ENCODE measurements around the gene FXYD3.

Gene FXYD3, protein sequence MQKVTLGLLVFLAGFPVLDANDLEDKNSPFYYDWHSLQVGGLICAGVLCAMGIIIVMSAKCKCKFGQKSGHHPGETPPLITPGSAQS

DNA sequence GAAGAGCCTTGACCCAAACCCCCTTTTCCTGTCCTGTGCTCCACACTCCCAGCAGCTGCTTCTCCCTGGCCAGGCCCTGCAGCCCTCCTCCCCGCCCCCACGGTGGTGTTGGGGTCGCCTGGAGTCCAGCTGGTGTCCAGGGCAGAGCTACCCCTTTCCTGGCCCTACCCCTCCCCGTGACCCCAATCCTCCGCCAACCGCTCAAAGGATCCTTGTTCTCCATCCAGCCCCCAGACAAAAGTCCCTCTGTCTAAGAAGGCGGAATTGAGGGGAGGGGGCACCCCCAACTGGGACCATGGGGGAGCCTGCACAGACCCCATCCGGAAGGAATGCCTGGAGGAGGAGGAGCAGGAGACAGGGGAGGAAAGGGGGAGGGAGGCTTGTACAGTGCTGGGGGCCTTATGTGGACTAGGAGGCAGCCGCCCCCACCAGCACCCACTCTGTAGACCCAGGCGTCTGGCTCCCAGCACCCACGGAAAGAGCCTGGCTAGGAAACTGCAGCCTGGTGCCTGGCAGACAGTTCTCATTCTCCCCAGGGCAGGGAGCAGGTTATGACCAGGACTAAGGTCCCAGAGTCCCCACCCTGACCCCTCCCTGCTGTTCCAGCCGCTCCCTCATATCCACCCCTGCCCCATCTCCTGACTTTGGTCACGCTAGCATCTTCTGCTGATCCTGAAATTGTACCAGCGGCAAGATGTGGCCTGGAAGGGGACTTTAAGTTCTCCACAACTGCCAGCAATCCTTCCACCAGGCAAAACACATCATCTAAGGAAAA lies at the start of gene FXYD3:
Gene FXYD3, plus strand, starts transcription at position 647 of the 775 bp plus-strand sequence. CDS start 3,554 bp downstream, outside the sequence.
- Histone ChIP-seq H3K4me1 (ENCODE audit: low read length) (peaks cover 1% of the 10 kb centered on the region), H3K4me3 (ENCODE audit: low read length) (peak within 1 kb of the TSS; percentile 40), H3K4me2 (ENCODE audit: low read length) (peak within 1 kb of the TSS; percentile 53), H3K27ac (ENCODE audit: low read length) (no peak within 1 kb of the TSS), H3K36me3 (replicated peaks; ENCODE audit: low read depth, low read length) (no peaks in the 10 kb centered on the region), H3K79me2 (ENCODE audit: low read length) (no peaks in the 10 kb centered on the region), H3K9me3 (ENCODE audit: insufficient read depth, low read length) (no peaks in the 10 kb centered on the region), H3K27me3 (ENCODE audit: low read depth, low read length) (peaks cover 21% of the 10 kb centered on the region), H4K20me1 (ENCODE audit: insufficient read depth, low read length) (no peaks in the 10 kb centered on the region), H3K9ac (ENCODE audit: low read length) (no peak within 1 kb of the TSS), H2AFZ (ENCODE audit: low read depth, low read length) (peak within 1 kb of the TSS; percentile 74; the same call in 1 of the 2 replicates)
- TF ChIP-seq, protein P1, sequence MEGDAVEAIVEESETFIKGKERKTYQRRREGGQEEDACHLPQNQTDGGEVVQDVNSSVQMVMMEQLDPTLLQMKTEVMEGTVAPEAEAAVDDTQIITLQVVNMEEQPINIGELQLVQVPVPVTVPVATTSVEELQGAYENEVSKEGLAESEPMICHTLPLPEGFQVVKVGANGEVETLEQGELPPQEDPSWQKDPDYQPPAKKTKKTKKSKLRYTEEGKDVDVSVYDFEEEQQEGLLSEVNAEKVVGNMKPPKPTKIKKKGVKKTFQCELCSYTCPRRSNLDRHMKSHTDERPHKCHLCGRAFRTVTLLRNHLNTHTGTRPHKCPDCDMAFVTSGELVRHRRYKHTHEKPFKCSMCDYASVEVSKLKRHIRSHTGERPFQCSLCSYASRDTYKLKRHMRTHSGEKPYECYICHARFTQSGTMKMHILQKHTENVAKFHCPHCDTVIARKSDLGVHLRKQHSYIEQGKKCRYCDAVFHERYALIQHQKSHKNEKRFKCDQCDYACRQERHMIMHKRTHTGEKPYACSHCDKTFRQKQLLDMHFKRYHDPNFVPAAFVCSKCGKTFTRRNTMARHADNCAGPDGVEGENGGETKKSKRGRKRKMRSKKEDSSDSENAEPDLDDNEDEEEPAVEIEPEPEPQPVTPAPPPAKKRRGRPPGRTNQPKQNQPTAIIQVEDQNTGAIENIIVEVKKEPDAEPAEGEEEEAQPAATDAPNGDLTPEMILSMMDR (IDR thresholded peaks at IDR 0.05; ENCODE audit: low read depth, low read length) = no peak
- no peak for TF ChIP-seq EZH2phosphoT487 (IDR thresholded peaks at IDR 0.05; ENCODE audit: low read depth)

DNA sequence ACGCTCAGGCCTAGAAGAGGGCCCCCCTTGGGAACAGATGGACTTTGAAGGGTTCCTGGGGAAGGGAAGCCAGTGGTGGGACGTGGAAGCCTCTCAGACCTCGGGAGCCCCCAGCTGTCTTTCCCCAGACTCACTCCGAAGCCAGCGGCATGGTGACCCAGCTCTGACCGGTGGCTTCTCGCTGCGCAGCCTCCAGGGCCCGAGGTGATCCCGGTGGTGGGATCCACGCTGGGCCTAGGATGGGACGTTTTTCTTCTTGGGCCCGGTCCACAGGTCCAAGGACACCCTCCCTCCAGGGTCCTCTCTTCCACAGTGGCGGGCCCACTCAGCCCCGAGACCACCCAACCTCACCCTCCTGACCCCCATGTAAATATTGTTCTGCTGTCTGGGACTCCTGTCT lies 49.5 kb upstream of the FXYD3 start:
- no peak overlapping the region for H3K4me2 ChIP-seq (ENCODE audit: low read length)
- no peaks in the 10 kb centered on the region for H3K79me2 ChIP-seq (ENCODE audit: low read length)
- H3K9ac ChIP-seq (ENCODE audit: low read length) = no peak overlapping the region
- H3K27me3 ChIP-seq (ENCODE audit: low read depth, low read length) = peaks cover 31% of the 10 kb centered on the region
- H3K4me1 ChIP-seq (ENCODE audit: low read length) = peaks cover 11% of the 10 kb centered on the region
- no peaks in the 10 kb centered on the region for H4K20me1 ChIP-seq (ENCODE audit: insufficient read depth, low read length)
- H3K9me3 ChIP-seq (ENCODE audit: insufficient read depth, low read length) = no peaks in the 10 kb centered on the region
- H3K36me3 ChIP-seq (replicated peaks; ENCODE audit: low read depth, low read length) = no peaks in the 10 kb centered on the region
- H3K4me3 ChIP-seq (ENCODE audit: low read length) = no peak overlapping the region
- H2AFZ ChIP-seq (ENCODE audit: low read depth, low read length) = no peak overlapping the region
- H3K27ac ChIP-seq (ENCODE audit: low read length) = no peak overlapping the region
- no peak for TF ChIP-seq EZH2phosphoT487 (IDR thresholded peaks at IDR 0.05; ENCODE audit: low read depth)
- TF ChIP-seq, protein P1 (IDR thresholded peaks at IDR 0.05; ENCODE audit: low read depth, low read length) = no peak

DNA sequence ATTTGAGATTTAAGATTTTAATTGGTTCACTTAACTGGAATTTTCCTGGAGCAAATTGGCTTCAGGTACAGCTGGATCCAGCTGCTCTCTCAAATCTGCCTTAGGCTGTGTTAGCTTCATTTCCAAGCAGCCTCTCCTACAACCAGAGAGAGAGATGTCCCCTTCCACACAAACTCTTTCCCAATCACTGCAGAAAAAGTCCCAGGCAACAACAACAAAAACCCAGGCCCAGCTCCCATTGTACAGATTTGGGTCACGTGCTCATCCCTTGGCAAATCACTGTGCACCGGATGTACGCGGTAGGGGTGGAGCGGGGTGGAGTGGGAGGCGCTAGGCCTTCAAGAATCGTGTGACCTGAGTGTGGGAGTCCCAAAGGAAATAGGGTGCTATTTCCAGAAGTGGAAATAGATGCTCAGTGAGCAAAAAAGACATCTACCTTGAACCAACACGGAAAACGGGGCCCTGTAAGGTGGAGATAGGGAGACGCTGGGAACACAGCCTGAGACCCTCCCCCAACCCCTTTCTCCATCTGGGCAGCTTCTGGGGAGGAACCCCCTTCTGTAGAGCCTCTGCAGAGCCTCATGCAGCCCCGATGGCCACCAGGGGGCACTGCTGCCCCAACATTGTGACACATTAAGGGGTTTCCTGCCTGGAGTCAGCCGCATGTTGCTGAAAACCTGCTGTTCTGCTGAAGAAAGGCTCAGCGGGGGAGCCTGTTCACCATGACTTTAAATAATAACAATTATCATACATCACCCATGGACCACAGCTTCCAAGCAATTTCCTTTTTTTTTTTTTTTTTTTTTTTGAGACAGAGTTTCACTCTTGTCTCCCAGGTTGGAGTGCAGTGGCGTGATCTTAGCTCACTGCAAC lies 48.7 kb upstream of the FXYD3 start:
- H3K9me3 ChIP-seq (ENCODE audit: insufficient read depth, low read length) = no peaks in the 10 kb centered on the region
- peaks cover 29% of the 10 kb centered on the region for H3K27me3 ChIP-seq (ENCODE audit: low read depth, low read length)
- H3K4me1 ChIP-seq (ENCODE audit: low read length) = peaks cover 11% of the 10 kb centered on the region
- no peak overlapping the region for H3K27ac ChIP-seq (ENCODE audit: low read length)
- TF ChIP-seq, protein P1 (IDR thresholded peaks at IDR 0.05; ENCODE audit: low read depth, low read length) = peak; percentile 98
- TF ChIP-seq EZH2phosphoT487 (IDR thresholded peaks at IDR 0.05; ENCODE audit: low read depth) = no peak
- H3K36me3 ChIP-seq (replicated peaks; ENCODE audit: low read depth, low read length) = no peaks in the 10 kb centered on the region
- H3K79me2 ChIP-seq (ENCODE audit: low read length) = no peaks in the 10 kb centered on the region
- no peaks in the 10 kb centered on the region for H4K20me1 ChIP-seq (ENCODE audit: insufficient read depth, low read length)
- peak overlapping the region; percentile 42 for H3K4me2 ChIP-seq (ENCODE audit: low read length)
- peak overlapping the region; percentile 52 for H3K4me3 ChIP-seq (ENCODE audit: low read length)
- no peak overlapping the region for H2AFZ ChIP-seq (ENCODE audit: low read depth, low read length)
- no peak overlapping the region for H3K9ac ChIP-seq (ENCODE audit: low read length)

All from OCI-LY3 (cell line).